Measurements from ENCODE around the gene PSMA5.

- TF ChIP-seq CTCF (conservative IDR thresholded peaks at IDR 0.05; ENCODE audit: low read length) = no peak
- TF ChIP-seq EZH2phosphoT487 (IDR thresholded peaks at IDR 0.05; ENCODE audit: borderline replicate concordance, low read depth, low read length) = no peak
These were observed 34.0 kb downstream of the PSMA5 start for GRCh38 chr1:109392037-109392787.

Measured in OCI-LY7 (cell line).